DMS153 treated with DMSO at 0.1 percent for 48 hours (cell line): Measurements from ENCODE around the gene CFH.
"Not testable (repeated sequence)": the region's sequence is repeated elsewhere in the genome, so short reads cannot be mapped to it uniquely, and the experiment has no call there.

ENCODE experiments used
- DNase-seq: peaks from one replicate; lab custom pipeline; 2025; ENCODE audit not compliant: unreplicated experiment; lab: John Stamatoyannopoulos, UW

The CFH gene

GRCh38 chr1:196651637-196652215, at the start of gene CFH:
Gene CFH (plus strand): TSS chr1:196652043. CDS start chr1:196652118, 75 bp downstream.
- no peak for DNase-seq

- no peak for DNase-seq
Measured at GRCh38 chr1:196603651-196604050, 48.2 kb upstream of the CFH start.

GRCh38 chr1:196607981-196608380, 43.9 kb upstream of the CFH start:
- DNase-seq = peak; percentile 61

GRCh38 chr1:196608390-196609369, 43.2 kb upstream of the CFH start, which contains the start of gene KCNT2:
Gene KCNT2 (minus strand): TSS chr1:196608440. CDS start chr1:196608309, 131 bp downstream.
- DNase-seq = peak; percentile 67

GRCh38 chr1:196609370-196609737, 42.5 kb upstream of the CFH start:
- no peak for DNase-seq

GRCh38 chr1:196611873-196612272, 40.0 kb upstream of the CFH start:
- no peak for DNase-seq

GRCh38 chr1:196619721-196620120, 32.1 kb upstream of the CFH start:
- DNase-seq = no peak

GRCh38 chr1:196623079-196623478, 28.8 kb upstream of the CFH start:
- no peak for DNase-seq

- DNase-seq = no peak
Measured at GRCh38 chr1:196628838-196629237, 23.0 kb upstream of the CFH start.

GRCh38 chr1:196637606-196638005, 14.2 kb upstream of the CFH start:
- no peak for DNase-seq

GRCh38 chr1:196638466-196638865, 13.4 kb upstream of the CFH start:
- DNase-seq = no peak

GRCh38 chr1:196639291-196639690, 12.6 kb upstream of the CFH start:
- DNase-seq = not testable (repeated sequence)

GRCh38 chr1:196640976-196641375, 10.9 kb upstream of the CFH start:
- DNase-seq = no peak

GRCh38 chr1:196649990-196650389, 1.9 kb upstream of the CFH start:
- no peak for DNase-seq

GRCh38 chr1:196650403-196650802, 1.4 kb upstream of the CFH start:
- no peak for DNase-seq

GRCh38 chr1:196651079-196651478, 764 bp upstream of the CFH start:
- DNase-seq = no peak

GRCh38 chr1:196654271-196654670, 2.4 kb downstream of the CFH start:
- no peak for DNase-seq

- DNase-seq = no peak
Measured at GRCh38 chr1:196655071-196655470, 3.2 kb downstream of the CFH start.

- DNase-seq = no peak
Measured at GRCh38 chr1:196655494-196655893, 3.7 kb downstream of the CFH start.

- DNase-seq = no peak
Measured at GRCh38 chr1:196659471-196659870, 7.6 kb downstream of the CFH start.

GRCh38 chr1:196660272-196660671, 8.4 kb downstream of the CFH start:
- DNase-seq = no peak

GRCh38 chr1:196660852-196661251, 9.0 kb downstream of the CFH start:
- peak; percentile 70 for DNase-seq
